Ureter (tissue), 1 donor: Measurements from ENCODE around the gene RNF31. TPM values are rescaled to one million over a fixed set of nuclear protein-coding genes. Genes with fewer than 3 reads are reported as not detected.

Source experiments
- DNase-seq: peaks from one replicate; pipeline ENCODE4 v3.0.0-alpha.2; 2020; ENCODE audit warnings: low spot score
- total RNA-seq: library from RNA; stranded (reverse); gene quantifications from one replicate; pipeline ENCODE4 v1.2.4, GENCODE V29; 2023
- donor health status: DM: yes; HTN: yes; CAD: no.

The RNF31 gene
- total RNA-seq, 1 donor from 2014 or later = 86.6 TPM

DNA sequence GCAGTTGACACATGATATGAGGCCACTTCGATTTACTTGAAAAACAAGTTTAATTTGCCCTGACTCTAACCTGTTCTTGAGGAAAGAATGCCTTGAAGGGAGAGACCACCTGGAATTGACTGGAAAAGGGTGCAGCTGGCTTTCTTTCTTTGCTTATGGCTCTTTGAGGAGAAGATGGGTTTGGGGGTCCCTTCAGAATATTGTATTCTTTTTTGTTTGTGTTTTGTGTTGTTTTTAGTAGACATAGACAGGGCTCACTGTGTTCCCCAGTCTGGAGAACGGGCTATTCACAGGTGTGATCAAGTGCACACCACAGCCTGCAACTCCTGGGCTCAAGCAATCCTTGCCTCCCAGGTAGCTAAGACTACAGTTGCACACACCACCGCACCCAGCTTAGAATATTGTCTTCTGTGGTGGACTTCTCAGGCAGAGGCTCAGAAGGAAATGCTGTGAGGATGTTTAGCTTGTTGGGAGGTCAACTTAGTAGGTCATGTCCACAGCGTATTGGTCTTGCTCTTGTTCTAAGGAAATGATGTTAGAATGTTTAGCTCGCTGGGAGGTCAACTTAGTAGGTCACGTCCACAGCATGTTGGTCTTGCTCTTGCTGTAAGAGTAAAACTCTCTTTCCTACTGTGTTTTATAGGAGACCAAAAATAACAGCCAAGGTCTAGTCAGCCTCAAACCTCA, 31.0 kb upstream of the RNF31 start:
- DNase-seq = no peak

DNA sequence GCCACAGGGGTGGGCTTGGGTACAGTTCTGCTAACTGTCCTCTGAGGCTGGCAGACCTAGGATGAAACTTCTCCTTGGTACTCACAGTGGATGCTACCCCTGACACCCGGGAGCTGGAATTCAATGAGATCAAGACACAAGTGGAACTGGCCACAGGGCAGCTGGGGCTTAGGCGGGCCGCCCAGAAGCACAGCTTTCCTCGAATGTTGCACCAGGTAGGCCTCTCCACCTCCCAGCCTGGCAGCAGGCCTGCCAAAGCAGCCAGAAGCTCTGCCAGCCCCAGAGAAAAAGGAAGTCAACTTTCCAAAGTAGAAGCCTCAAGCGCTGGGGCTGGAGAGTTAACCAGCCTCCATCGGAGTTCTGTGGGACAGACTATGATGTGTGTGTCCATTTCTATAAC, 30.1 kb upstream of the RNF31 start:
- no peak for DNase-seq

DNA sequence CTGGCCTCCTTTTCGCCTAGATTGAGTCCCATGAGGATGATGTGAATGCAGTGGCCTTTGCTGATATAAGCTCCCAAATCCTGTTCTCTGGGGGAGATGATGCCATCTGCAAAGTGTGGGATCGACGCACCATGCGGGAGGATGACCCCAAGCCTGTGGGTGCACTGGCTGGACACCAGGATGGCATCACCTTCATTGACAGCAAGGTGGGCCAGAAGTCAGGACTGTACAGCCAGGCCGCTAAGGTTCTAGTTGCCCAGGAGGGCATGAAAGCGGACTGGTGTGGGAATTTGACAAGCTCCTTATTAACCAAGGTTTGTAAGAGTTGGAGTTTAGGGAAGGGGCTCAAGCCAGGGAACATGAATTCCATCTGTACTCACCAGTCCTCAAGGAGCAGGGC, 27.6 kb upstream of the RNF31 start:
- DNase-seq = no peak

DNA sequence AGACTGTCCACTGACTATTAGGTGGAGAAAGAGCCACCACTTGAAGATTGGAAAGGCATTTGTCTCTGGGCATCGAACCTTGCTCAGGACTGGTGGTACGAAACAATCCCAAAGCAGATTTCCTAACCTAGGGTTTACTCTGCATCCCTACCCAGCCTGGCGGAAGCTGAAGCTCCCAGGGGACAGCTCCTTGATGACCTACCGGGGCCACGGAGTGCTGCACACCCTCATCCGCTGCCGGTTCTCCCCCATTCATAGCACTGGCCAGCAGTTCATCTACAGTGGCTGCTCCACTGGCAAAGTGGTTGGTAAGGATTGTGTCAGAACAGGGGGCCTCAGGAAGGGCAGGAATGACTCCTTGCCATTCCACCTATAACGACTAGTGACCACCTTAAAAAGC, 26.1 kb upstream of the RNF31 start:
- DNase-seq = no peak

DNA sequence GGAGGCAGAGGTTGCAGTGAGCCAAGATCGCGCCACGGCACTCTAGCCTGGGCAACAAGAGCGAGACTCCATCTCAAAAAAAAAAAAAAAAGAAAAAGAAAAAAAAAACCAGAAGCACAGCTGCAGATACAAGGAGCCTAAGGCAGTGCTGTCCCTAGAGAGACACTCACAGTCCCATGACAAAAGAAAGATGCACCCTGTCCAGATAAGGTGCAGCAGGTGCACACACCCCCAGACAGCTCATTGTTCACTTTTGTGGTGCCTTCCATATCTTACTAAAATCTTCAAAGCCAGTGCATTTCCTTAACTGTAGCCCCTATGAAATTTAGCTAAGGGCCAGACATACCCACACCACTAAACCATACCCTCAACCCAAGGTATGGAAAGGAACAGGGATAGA, 24.9 kb upstream of the RNF31 start:
- no peak for DNase-seq

DNA sequence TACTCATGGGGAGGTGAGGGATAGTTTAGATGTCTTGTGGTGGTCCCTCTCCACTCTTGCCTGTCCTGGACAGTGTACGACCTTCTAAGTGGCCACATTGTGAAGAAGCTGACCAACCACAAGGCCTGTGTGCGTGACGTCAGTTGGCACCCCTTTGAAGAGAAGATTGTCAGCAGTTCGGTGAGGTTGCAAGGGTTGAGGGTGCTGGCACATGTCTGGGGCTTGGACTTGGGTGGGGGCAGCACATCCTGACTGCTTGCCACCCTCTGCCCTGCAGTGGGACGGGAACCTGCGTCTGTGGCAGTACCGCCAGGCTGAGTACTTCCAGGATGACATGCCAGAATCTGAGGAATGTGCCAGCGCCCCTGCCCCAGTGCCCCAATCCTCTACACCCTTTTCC, 24.4 kb upstream of the RNF31 start:
- no peak for DNase-seq

DNA sequence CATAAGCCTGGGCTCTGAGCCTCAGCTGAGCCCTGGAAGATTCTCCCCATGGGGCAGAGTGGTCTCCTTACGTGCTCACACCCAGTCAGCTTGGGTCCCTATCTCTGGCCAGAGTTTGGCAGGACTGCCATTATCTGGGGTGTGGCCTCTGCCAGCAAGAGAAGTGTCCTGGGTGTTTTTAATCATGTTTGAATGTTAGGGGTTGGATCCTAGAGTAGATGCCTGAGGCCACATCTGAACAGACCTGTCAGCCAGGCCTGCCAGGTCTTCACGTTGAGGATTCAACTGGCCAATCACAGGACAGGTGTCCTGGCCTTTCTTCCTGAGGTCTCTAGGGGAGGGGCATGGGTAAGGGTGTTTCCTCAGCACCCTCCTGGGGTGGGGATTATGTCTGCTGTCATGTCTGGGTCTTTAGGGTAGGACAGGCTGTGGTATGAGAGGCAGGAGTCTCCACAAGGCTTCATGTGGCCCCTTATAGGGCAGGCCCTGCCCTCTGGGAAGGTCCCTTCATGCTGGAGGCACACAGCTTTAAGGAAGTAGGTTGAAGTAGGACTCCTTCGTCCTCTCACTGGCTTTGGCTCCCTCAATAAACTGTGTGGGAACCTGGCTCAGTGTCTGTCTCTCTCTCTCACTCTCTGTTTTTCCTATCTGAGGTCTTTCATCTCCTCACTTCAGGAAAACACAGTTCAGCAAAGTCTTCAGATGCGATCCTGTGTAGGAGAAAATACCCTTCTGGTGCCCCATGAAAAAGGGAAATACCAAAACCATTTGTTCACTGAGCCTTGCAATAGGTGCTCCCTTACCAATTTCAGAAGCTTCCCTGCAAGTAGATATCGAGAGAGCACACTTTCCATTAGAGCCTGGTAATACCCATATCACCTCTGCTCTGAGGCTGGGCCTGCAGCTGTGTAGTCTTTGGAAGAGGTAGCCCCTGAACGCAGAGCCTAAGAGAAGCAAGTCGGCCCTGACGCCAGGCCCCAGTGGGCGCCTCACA, 23.6 kb upstream of the RNF31 start:
- no peak for DNase-seq

DNA sequence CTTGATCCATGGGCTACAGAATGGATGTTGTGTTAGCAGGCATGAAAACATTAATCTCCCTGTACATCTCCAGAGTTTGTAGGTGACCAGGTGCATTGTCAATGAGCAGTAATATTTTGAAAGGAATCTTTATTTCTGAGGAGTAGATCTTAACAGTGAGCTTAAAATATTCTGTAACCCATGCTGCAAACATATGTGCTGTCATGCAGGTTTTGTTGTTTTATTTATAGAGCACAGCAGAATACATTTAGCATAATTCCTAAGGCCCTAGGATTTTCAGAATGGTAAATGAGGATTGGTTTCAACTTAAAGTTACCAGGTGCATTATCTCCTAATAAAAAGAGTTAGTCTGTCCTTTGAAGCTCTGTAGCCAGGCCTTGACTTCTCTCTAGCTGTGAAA, 20.4 kb upstream of the RNF31 start:
- DNase-seq = no peak

DNA sequence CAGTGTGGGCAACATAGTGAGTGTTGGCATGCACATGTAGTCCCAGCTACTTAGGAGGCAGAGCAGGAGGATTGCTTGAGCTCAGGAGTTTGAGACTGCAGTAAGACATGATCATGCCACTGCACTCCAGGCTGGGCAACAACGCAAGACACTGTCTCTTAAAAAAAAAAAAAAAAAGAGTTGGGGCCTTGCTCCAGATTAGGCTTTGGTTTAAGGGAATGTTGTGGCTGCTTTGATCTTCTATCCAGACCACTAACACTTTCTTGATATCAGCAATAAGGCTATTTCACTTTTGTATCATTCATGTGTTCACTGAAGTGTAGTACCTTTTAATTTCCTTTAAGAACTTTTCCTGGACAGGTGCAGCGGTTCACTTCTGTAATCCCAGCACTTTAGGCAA, 19.6 kb upstream of the RNF31 start:
- DNase-seq = no peak

DNA sequence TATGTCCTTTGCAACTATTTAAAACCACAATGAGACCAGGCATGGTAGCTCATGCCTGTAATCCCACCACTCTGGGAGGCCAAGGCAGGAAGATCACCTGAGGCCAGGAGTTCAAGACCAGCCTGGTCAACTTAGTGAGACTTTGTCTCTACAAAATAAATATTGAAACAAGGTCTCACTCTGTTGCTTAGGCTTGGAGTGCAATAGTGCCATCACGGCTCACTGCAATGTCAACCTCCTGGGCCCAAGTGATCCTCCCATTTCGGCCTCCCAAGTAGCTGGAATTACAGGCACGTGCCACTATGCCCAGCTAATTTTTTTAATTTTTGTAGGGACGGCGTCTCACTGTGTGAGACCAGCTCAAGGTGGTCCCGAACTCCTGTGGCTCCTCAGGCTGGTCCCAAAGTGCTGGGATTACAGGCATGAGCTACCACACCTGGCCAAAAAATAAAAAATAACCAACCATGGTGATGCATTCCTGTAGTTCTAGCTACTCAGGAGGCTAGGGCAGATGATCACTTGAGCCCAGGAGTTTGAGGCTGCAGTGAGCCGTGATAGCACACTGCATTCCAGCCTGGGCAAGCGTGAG, 17.8 kb upstream of the RNF31 start:
- DNase-seq = no peak

DNA sequence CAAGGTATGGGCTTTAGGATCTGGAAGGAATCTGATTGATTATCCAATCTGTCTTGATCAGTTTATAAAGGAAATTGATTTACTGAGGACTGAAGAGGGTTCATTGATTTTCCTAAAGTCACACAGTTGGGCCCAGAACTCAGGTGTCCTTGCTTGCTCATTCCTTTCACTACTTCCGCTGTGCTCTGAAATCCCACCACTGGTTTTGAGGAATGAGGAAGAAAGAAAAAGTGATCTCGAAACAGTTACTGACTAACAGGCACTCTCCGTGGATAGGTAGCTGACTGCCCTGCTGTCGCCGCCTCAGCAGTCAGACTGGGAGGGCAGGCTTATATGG, 16.9 kb upstream of the RNF31 start, which contains the start of gene FITM1:
Gene FITM1, plus strand, starts transcription at position 280 of the 337 bp plus-strand sequence. CDS start 905 bp downstream, outside the sequence.
- DNase-seq = no peak

DNA sequence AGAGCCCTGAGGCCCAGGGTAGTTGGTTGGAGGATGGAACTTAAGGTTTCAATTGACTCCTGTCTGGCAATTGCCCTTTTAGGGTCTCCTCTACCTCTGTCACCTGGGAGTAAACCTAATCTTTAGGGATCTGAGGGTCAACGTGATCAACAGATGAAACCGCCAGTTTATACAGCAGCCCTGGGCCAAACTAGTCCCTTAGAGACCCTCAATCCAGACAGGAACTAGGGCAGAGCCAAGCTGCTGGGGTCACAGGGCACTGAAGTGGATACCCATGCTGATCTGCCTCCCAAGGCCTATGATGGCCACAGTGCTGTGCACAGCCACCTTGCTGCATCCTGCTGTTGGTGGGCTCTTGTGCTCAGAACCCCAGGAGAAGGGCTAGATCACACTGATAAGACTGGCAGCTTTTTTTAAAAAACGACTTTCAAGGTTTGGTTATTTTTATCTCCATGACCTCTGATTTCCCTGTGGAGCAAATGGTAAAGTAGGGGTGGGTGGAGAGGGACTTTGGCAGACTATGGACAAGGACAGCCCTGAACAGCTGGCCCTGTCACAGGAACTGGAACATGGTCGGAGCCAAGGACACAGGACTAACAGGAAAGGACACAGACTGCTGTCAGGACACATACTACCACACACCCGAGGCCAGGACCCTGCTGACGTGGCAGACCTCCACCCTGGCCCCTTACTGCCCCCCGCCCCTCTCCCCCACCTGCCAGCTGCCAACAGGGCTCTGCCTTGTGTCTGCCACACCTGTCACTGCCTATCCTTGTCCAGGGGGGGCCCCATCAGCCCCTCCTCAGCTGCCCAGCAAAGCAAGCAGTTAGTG, 16.4 kb upstream of the RNF31 start:
- DNase-seq = no peak

DNA sequence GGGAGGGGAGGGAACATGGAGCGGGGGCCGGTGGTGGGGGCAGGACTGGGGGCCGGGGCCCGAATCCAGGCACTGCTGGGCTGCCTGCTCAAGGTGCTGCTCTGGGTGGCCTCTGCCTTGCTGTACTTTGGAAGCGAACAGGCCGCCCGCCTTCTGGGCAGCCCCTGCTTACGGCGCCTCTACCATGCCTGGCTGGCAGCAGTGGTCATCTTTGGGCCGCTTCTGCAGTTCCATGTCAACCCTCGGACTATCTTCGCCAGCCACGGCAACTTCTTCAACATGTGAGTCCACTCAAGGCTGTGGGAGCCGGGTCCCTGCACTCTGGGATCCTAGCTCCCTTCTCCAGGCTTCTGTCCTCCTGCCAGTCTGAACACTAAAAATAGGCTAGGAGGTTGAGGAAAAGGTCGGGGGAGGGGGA, 15.7 kb upstream of the RNF31 start:
- DNase-seq = no peak

DNA sequence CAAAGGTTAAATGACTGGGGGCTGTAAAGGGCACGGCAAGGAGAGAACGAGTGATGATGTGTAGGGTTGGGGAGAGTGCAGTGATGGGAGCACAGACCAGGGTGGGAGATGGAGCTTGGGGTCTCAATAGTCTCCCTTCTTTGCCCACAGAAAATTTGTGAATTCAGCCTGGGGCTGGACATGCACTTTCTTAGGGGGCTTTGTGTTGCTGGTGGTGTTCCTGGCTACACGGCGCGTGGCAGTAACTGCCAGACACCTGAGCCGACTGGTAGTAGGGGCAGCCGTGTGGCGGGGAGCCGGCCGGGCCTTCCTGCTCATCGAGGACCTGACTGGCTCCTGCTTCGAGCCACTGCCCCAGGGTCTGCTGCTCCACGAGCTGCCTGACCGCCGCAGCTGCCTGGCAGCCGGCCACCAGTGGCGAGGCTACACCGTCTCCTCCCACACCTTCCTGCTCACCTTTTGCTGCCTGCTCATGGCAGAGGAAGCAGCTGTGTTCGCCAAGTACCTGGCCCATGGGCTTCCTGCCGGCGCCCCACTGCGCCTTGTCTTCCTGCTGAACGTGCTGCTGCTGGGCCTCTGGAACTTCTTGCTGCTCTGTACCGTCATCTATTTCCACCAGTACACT, 15.1 kb upstream of the RNF31 start:
- DNase-seq = peak; percentile 62

DNA sequence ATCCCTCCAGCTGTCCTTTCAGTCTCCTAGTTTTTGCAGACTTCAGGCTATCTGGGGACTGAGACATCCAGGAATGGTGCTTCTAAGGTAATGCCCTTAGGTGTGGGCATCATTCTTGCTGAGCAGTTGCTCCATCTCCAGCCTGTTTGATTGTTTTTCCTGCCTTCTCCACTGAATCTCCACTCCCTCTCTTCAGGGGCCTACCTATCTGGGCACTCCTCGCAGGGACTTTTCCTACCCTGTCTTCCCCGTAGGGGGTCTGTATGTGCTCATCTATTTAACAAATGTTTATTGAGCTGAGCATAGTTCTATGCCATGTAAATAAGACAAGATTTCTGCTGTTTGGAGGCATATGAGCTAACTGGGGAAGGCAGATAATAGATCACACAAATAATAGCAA, 14.3 kb upstream of the RNF31 start:
- no peak for DNase-seq

DNA sequence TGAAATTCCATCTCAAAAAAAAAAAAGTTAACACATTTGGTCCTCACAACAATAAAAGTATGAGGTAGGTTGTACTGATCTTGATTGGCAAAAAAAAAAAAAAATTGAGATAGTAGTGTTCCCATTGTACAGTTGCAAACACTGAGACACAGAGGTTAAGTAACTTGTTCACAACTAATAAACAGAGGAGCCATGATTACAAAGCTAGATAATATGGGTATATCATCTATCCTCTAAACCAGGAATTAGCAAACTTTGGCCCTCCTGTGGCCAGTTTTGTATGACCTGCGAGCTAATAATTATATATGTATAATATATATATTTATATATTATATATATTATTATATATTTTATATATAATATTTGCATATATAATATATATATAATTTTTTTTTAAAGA, 13.6 kb upstream of the RNF31 start:
- DNase-seq = no peak

DNA sequence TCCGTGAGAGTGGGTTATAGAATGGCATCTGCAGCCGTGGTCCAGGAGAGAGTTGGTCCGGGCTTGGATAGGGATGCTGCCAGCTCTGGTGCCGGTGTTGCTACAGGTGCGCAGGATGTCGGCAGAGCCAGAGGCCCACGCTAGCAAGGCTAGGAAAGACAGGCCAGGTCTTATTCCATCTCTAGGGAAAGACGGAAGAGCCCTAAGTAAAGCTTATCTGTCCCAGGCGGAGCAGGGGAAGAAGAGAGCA, 11.8 kb upstream of the RNF31 start:
- no peak for DNase-seq

DNA sequence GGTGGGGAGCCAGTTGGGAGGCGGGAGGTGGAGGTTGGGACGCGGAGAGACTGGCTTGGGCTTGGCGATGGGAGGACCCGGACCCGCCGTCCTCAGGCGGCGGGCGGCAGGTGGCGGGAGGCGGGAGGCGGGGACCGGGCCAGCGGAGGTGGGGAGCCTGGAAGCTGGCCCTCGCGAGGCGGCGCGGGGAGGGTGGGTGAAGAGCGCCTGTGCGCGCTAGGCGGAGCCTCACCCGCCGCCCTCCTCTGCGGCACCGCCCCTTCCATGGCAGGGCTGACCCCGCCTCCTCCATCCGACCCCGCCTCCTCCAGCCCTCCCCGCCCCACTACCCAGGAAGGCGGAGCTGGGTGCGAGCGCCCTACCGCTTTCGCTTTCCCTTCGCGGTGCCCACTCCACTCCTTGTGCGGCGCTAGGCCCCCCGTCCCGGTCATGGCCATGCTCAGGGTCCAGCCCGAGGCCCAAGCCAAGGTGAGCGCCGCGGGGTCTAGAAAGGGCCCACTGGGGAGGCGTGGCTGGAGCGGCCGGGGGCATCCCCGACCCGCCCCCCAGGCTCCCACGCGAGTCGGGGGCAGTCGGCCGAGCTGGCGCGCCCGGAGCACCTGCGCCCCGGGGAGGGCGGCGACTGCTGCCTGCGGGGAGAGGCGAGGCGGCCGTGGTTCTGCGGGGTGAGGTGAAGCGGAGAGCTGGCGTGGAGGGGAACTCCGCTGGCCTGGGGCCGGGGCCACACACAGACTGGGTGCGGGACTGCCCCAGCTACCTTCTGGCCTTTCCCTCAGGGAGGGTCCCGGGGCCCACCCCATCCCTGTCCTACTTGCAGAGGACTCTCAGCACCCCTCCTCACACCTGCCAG, 11.2 kb upstream of the RNF31 start, which contains the start of gene PSME1:
Gene PSME1, plus strand, starts transcription at position 361 of the 850 bp plus-strand sequence. Its CDS starts 69 bp downstream, at position 430.
- peak; percentile 95 for DNase-seq

DNA sequence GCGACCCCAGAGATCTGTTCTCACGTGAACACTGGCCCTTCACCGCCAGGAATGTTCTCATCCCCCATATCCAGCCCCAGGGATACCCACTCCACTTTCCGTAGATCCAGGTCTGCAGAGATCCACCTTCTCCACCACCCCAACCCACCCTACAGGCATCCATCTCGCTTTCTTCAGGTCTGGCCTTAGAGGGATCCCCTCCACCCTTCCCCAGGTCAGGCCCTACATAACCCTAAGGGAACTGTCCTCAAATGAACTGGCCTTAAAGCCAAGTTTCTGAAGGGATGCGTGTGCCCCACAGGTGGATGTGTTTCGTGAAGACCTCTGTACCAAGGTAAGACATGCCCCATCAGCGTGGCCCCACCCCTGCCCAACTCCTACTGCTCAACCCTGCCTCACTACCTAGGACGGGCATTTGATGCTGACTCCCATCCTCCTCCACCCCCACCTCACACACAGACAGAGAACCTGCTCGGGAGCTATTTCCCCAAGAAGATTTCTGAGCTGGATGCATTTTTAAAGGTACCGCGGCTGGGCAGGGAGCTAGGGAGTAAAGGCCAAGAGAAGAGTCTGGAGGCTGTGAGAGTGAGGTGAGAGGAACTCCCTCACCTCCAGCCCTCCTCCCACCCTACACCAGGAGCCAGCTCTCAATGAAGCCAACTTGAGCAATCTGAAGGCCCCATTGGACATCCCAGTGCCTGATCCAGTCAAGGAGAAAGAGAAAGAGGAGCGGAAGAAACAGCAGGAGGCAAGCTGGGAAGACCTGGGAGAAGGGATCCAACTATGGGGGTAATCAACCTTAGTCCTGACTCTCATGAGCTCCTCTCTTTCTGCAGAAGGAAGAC, 10.4 kb upstream of the RNF31 start:
- no peak for DNase-seq
